Kidney (tissue), 14 donors: ENCODE results near the gene CNGA2. TPM values are rescaled to one million over a fixed set of nuclear protein-coding genes. Genes with fewer than 3 reads are reported as not detected.
"Not testable (repeated sequence)": the region's sequence is repeated elsewhere in the genome, so short reads cannot be mapped to it uniquely, and the experiment has no call there.

Experiments
- DNase-seq, 5 donors: peaks; one replicate each; pipeline ENCODE4 v3.0.0-alpha.2; 2013 to 2020
- FAIRE-seq: peaks from 2 replicates; lab custom pipeline; 2012; peaks lifted over from hg19 to GRCh38; lab: Jason Lieb, UNC
- H3K27ac ChIP-seq, 2 donors: one replicate each; pipeline ENCODE4 v1.7.0; 2013; ENCODE audit warnings: low read depth in 2 of 2, low read length in 2 of 2, inconsistent platforms in 1 of 2
- H3K27me3 ChIP-seq: one replicate; pipeline ENCODE4 v1.7.1; 2013; ENCODE audit warnings: low read length, inconsistent platforms; ENCODE audit not compliant: control insufficient read depth, insufficient read depth
- H3K36me3 ChIP-seq, 3 donors: one replicate each; pipeline versions ENCODE4 v1.7.0 to v1.7.1; 2013; ENCODE audit warnings: low read length in 3 of 3, control low read depth in 1 of 3, inconsistent platforms in 1 of 3; ENCODE audit not compliant: insufficient read depth in 3 of 3, control insufficient read depth in 2 of 3
- H3K4me1 ChIP-seq, 3 donors: one replicate each; pipeline versions ENCODE4 v1.7.0 to v1.7.1; 2013; ENCODE audit warnings: low read length in 3 of 3, inconsistent platforms in 1 of 3, low read depth in 1 of 3; ENCODE audit not compliant: control insufficient read depth in 2 of 3, insufficient read depth in 2 of 3
- H3K4me3 ChIP-seq, 3 donors: one replicate each; pipeline versions ENCODE4 v1.7.0 to v1.8.1; 2013; ENCODE audit warnings: low read length in 3 of 3, control low read depth in 1 of 3, inconsistent platforms in 1 of 3
- H3K9ac ChIP-seq, 3 donors: one replicate each; pipeline versions ENCODE4 v1.7.0 to v1.7.1; 2013; ENCODE audit warnings: low read length in 3 of 3, control low read depth in 1 of 3, inconsistent platforms in 1 of 3
- H3K9me3 ChIP-seq, 3 donors: one replicate each; pipeline versions ENCODE4 v1.7.0 to v1.7.1; 2013; ENCODE audit warnings: low read length in 3 of 3, control low read depth in 1 of 3, inconsistent platforms in 1 of 3; ENCODE audit not compliant: control insufficient read depth in 2 of 3, insufficient read depth in 1 of 3
- intact Hi-C: fragments of 100-400 bp; cut with DNase I; formaldehyde crosslinking; loops from one replicate; pipeline ENCODE4 v1.11.1; 2022
- polyA plus RNA-seq: library from polyadenylated mRNA; stranded (reverse); fragments of 350-450 nt; fragmentation: Illumina TruSeq; extraction: RNeasy Lipid Tissue Mini Kit (QIAGEN cat#74804); gene quantifications from one replicate; pipeline ENCODE4 v1.2.3, GENCODE V29; 2014; ENCODE audit warnings: low read depth, low replicate concordance; ENCODE audit not compliant: insufficient read depth
- total RNA-seq: library from RNA; stranded (reverse); fragmentation: NEBNext Ultra II Directional; extraction: Animal tissue kit (Norgen Biotek cat#: 25700); gene quantifications from one replicate; pipeline ENCODE4 v1.2.1, GENCODE V29; 2021
- TF ChIP-seq, protein P1 (sequence below): IDR thresholded peaks from 3 replicates; pipeline ENCODE4 v1.5.1; 2012; ENCODE audit warnings: mild to moderate bottlenecking, moderate library complexity, borderline replicate concordance; ENCODE audit not compliant: insufficient read depth; ENCODE audit errors: extremely low read depth
- donor health status: control.
- donor health status: control.
- donor health status: control.
- donor health status: control.
- donor health status: control.
- donor health status: DM: yes; HTN: yes; CAD: no.
- donor health status: Normal renal cell carcinoma (clear cell type).

Gene CNGA2
- total and polyA plus RNA-seq, 2 donors from 2014 or later: not detected

DNA sequence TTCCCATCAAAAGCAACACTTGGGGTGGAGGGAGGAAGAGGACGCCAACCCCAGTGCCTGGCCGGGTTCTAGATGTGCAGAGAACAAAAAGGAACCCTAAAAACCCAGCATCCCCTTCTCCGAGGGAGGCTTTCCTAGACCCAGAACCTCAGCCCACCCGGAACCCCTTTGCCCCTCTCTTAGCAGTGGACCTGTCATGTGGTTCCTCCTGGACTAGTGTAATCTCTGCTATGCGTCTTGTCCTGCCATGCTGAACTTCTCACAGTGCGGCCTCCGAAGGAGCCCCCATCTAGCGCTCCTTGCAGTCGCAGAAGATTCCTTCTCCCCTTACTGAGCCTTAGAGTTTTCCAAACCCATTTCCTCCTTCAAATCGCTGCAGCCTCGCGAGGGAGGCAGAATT lies 40.4 kb upstream of the CNGA2 start:
- FAIRE-seq: no peak

DNA sequence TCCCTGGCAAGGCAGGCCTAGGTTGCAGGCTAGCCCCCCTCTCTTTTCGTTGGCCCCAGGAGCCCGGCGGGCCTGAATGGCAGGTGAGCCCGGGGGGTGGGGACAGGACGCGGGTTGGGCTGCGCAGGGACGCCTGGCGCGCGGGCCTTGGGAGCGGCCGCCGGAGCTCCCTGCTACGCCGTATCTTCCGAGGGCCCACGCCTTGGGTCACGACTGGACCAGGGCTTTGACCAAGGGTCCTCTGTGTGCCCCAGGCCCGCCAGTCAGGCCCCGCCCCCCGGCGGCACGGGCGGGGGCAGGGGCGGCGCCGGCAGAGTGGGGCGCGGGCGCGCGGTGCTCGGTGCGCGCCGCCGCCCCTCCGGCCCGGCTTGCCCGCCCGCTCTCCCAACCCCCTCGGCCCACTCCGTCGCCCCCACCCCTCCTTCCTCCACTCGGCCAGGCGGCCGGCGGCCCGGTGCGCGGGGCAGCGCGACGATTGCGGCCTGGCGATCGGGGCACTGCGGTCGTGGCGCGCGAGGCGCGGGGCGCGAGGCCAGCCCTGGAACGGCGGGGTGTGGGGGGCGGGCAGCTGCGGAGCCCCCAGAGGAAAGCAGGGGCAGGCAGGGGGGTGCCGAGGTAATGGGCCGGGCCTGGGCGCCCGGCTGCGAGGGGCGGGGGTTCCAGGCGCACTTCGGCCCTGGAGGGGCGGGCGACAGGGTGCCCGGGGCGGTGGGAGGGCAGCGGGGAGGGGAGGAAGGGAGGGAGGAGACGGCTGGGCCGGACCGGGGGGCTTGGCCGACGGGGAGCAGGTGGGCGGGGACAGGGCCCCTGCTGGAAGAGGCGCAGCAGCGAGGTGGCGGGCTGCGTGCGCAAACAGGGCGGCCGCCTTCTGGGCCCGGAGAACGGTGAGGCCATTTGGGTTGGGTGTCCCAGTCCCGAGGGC lies 39.6 kb upstream of the CNGA2 start, which contains the start of gene PRRG3:
Gene PRRG3 (plus strand): TSS at position 798 of the 922 bp plus-strand sequence. CDS start 3,357 bp downstream, outside the sequence.
- Histone ChIP-seq H3K36me3 (no peaks in the 10 kb centered on the region), H3K9me3 (no peaks in the 10 kb centered on the region), H3K27ac (no peak within 1 kb of the TSS), H3K27me3 (no peaks in the 10 kb centered on the region), H3K4me3 (peak within 1 kb of the TSS in 1 of 3 donors; percentile 30), H3K9ac (no peak within 1 kb of the TSS), H3K4me1 (no peaks in the 10 kb centered on the region)
- FAIRE-seq (no peak), DNase-seq (peak in 3 of 5 donors; percentile 48 to 59 (median 49))
- TF ChIP-seq, protein P1, sequence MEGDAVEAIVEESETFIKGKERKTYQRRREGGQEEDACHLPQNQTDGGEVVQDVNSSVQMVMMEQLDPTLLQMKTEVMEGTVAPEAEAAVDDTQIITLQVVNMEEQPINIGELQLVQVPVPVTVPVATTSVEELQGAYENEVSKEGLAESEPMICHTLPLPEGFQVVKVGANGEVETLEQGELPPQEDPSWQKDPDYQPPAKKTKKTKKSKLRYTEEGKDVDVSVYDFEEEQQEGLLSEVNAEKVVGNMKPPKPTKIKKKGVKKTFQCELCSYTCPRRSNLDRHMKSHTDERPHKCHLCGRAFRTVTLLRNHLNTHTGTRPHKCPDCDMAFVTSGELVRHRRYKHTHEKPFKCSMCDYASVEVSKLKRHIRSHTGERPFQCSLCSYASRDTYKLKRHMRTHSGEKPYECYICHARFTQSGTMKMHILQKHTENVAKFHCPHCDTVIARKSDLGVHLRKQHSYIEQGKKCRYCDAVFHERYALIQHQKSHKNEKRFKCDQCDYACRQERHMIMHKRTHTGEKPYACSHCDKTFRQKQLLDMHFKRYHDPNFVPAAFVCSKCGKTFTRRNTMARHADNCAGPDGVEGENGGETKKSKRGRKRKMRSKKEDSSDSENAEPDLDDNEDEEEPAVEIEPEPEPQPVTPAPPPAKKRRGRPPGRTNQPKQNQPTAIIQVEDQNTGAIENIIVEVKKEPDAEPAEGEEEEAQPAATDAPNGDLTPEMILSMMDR: no peak
- intact Hi-C loops: no loop called here

More for the DNA sequence above, 40.4 kb upstream of the CNGA2 start:
- H3K9me3 ChIP-seq: no peaks in the 10 kb centered on the region
- DNase-seq: no peak
- no peak overlapping the region for H3K9ac ChIP-seq
- H3K4me3 ChIP-seq: no peak overlapping the region
- TF ChIP-seq, protein P1: no peak
- no peaks in the 10 kb centered on the region for H3K4me1 ChIP-seq
- H3K27me3 ChIP-seq: no peaks in the 10 kb centered on the region
- no peak overlapping the region for H3K27ac ChIP-seq
- H3K36me3 ChIP-seq: no peaks in the 10 kb centered on the region
- intact Hi-C loops: no loop called here

DNA sequence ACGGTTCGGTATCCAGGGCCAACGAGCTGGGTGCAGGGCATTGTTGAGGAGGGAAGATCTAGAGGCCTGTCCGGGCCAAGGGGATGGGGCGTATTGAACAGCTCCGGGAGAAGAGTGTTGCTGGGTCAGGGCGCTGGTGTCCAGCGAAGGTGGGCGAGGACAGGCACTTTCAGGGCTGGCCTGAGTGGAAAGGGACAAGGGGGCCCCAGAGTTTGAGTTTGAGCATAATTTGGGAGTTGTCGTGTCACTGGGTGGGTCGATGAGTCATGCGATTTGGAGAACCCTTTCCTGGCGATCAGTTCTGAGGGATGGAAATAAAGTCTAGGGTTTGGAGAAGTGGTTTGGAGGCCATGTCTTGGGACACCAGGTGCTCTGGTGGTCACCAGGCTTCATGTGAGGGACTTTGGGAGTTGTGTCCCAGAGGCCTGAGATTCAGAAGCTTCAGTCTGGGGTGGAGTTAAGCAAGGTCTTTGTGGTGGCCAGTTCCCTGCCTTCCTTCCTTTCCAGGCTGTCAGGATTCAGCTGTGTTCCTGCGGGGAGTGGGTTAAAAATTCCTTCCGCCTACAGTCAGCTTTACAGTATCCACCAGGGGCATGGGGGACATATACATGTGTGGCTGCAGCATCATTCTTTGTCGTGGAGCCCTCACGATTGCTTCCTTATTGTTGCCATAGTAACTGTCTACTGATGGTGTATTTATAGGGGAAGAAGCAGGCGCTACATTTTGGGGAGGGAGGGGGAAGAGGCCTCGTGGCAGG lies 38.8 kb upstream of the CNGA2 start:
- peak overlapping the region in 1 of 3 donors; percentile 30 for H3K4me3 ChIP-seq

DNA sequence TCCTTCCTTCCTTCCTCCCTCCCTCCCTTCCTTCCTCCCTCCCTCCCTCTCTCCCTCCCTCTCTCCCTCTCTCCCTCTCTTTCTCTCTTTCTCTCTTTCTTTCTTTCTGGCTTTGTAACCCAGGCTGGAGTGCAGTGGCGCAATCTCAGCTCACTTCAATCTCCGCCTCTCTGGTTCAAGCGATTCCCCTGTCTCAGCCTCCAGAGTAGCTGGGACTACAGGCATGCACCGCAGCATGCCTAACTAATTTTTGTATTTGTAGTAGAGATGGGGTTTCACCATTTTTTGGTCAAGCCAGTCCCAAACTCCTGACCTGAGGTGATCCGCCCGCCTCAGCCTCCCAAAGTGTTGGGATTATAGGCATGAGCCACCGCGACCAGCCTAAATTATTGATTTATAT lies 37.5 kb upstream of the CNGA2 start:
- FAIRE-seq, H3K4me1 ChIP-seq, H3K9me3 ChIP-seq, H3K4me3 ChIP-seq, H3K36me3 ChIP-seq, DNase-seq, H3K27me3 ChIP-seq, H3K9ac ChIP-seq, intact Hi-C loops, H3K27ac ChIP-seq: not testable (repeated sequence)

More for the DNA sequence above, 38.8 kb upstream of the CNGA2 start:
- no peak overlapping the region for H3K9ac ChIP-seq
- H3K27ac ChIP-seq: no peak overlapping the region
- intact Hi-C loops: no loop called here
- H3K4me1 ChIP-seq: no peaks in the 10 kb centered on the region
- H3K9me3 ChIP-seq: no peaks in the 10 kb centered on the region
- TF ChIP-seq, protein P1: no peak
- H3K27me3 ChIP-seq: no peaks in the 10 kb centered on the region
- peak in 1 of 5 donors; percentile 7 for DNase-seq
- no peak for FAIRE-seq
- H3K36me3 ChIP-seq: no peaks in the 10 kb centered on the region
